NCI-H2029 (cell line): ENCODE results near the gene PHAX.
"Not testable (repeated sequence)": the region's sequence is repeated elsewhere in the genome, so short reads cannot be mapped to it uniquely, and the experiment has no call there.

Source experiments
- DNase-seq: peaks from one replicate; lab custom pipeline; 2025; lab: John Stamatoyannopoulos, UW

The PHAX gene

DNA sequence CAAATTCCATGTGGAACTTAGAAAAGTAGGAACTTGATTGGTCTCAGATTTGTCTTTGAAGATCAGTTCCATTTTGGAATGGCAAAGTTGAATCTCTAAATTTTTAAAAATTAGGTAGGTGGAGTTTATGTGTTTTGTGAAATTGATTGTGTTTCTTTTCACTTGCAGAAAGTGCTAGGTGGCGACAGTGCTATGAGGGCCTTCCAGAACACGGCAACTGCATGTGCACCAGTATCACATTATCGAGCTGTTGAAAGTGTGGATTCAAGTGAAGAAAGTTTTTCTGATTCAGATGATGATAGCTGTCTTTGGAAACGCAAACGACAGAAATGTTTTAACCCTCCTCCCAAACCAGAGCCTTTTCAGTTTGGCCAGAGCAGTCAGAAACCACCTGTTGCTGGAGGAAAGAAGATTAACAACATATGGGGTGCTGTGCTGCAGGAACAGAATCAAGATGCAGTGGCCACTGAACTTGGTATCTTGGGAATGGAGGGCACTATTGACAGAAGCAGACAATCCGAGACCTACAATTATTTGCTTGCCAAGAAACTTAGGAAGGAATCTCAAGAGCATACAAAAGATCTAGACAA is 2.8 kb downstream of the PHAX start:
- DNase-seq: no peak

DNA sequence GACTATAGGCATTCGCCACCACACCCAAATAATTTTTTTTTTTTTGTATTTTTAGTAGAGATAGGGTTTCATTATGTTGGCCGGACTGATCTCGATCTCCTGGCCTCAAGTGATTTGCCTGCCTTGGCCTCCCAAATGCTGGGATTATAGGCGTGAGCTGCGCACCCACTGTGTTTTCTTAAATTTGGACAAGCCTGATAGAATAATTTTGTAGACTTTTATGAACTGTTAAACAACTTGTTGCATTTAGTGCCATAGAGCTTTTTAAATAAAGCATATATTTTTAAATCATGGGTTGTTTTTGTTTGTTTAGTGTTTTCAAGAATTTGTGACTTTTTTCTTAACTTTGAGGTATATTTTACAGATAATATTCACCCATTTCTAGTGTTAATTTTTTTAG is 4.8 kb downstream of the PHAX start:
- DNase-seq: no peak

DNA sequence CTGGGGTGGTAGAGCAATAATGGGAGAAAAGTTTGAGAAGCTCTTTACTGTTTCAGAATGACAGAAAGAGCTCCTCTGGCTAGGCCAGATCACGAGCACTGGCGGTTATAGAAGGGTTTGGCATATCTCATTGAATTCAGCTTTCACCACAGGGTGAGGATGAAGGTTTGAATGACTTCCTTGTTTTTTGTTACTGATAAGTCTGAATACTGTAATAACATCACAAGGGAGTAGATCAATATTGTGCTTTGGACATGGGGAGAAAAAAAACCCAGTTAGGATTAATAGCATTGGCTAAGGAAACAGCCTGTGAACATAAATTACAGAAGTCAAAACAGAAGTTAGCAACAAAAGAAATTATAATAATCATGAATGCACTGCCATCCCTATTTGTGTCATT is 9.4 kb downstream of the PHAX start:
- DNase-seq: no peak

DNA sequence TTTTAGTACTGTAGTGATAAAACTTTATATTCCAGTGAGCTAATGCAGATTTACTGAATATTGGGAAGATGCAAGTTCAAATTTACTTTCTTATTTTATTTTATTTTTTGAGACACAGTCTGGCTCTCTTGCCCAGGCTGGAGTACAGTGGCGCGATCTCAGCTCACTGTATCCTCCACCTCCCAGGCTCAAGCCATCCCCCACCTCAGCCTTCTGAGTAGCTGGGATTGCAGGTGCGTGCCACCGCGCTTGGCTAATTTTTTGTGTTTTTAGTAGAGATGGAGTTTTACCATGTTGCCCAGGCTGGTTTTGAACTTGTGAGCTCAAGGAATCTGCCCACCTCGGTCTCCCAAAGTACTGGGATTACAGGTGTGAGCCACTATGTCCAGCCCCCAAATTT is 9.9 kb downstream of the PHAX start:
- DNase-seq: no peak

DNA sequence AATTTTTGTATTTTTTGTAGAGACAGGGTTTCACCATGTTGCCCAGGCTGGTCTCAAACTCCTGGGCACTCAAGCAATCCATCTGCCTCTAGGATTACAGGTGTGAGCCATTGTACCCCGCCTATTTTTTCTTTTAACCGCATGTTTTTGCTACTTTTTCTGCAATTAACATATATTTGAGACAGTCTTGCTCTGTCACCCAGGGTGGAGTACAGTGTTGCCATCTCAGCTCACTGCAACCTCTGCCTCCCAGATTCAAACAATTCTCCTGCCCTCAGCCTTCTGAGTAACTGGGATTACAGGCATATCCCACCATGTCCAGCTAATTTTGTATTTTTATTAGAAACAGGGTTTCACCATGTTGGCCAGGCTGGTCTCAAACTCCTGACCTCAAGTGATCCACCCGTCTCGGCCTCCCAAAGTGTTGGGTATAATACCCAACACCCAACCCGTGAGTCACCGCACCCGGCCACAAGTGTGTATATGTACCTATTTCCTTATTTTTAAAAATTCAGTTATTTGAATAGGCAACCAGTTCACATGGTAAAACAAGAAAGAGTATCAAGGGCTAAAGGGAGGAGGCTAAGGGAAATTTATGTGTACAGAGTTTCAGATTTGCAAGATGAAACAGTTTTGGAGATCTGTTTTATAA is 13.3 kb downstream of the PHAX start:
- no peak for DNase-seq

DNA sequence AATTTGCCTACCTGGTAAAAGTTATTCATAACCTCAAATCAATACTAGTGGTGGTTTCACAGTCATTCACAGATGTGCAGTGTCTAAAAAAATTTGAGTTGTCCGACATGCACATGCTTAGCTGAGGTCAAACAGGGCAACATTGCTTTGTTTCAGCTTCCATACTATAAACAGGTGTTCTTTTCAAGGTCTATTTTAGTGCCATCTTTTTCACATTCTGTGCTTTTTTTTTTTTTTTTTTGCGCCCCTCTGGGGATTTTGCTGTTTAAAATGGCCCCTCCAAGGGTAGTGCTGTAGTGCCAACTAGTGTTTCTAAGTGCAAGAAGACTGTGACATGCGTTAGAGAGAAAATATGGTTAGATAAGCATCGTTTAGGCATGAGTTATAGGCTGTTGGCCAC is 14.5 kb downstream of the PHAX start:
- DNase-seq: no peak

DNA sequence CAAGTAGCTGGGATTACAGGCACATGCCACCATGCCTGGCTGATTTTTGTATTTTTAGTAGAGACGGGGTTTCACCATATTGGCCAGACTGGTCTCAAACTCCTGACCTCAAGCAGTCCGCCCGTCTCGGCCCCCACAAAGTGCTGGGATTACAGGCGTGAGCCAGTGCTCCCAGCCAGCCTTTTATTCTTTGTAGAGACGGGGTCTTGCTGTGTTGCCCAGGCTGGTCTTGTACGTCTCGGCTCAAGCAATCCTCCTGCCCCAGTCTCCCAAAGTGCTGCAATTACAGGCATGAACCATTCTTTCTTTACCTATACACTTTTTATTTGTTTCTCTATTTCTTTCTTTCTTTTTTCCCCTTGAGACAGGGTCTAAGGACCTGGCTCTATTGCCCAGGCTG is 16.9 kb downstream of the PHAX start:
- not testable (repeated sequence) for DNase-seq

DNA sequence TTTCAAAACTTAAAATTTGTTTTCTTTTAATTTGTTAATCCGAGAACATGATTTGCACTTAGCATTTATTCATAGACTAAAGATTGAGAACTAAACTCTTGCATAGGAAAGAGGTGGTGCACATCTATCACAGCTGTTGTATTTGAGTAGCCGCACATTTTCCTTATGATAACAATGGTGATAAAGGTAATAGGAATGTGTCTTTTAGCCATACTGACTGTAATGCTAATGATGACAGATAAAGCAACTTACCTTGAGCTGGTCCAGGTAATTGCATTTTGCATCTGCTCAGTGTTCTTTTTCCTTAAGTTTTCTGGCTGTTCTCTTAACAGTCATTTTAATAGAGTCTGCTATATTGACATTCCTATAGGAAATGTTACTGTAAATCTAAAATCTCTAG is 19.0 kb downstream of the PHAX start:
- DNase-seq: no peak

DNA sequence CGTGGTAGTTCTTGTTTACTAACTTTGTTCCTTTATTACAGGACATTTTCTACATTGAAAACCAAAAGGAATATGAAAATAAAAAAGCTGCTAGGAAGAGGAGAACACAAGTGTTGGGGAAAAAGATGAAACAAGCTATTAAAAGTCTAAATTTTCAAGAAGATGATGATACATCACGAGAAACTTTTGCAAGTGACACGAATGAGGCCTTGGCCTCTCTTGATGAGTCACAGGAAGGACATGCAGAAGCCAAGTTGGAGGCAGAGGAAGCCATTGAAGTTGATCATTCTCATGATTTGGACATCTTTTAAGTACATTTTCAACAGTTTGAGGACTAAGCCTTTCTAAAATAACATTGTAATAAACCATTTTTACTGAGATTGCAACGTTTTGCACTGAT is 23.8 kb downstream of the PHAX start:
- no peak for DNase-seq

DNA sequence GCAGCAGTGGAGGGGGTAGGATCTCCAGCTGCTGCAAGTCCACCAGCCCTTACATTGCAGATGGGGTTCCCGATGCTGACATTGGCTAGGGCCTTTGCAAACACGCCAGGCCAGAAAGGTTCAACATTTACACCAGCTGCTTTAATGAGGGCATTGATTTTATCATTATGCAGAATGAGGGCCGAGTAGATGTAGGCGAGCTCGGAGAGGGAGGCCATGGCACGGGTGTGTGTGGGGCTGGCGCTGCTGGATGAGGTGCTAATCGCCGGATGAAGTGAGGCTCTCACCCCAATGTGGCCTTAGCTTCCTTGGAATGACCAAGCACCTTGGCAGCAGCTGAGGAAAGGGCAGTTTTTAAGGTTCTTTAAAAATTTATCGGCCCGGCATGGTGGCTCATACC is 27.4 kb downstream of the PHAX start:
- no peak for DNase-seq

DNA sequence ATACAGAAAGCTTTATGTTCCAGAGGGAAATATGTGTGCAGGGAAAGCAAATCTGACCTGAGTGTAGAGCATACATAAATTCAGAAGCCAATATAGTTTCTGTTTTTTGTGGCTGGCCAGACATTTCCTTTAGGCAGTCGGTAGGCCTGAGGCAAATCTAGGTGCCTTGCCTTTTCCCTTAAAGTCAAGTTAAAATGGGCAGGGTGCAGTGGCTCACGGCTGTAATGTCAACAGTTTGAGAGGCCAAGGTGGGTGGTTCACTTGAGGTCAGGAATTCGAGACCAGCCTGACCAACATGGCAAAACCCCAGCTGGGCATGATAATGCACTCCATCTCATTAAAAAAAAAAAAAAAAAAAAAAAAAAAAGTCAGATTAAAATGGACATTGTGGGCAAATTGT is 31.2 kb downstream of the PHAX start:
- no peak for DNase-seq

DNA sequence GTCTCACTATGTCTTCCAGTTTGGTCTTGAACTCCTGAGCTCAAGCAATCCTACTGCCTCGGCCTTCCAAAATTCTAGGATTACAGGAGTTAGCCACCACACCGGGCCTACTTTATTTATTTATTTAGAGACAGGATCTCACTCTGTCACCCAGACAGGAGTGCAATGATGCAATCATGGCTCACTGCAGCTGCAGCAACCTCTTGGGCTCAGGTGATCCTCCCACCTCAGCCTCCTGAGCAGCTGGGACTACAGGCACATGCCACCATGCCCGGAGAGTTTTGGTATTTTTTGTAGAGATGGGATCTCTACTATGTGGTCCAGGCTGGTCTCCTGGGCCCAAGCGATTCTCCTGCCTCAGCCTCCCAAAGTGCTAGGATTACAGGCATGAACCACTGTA is 32.8 kb downstream of the PHAX start:
- DNase-seq: no peak

DNA sequence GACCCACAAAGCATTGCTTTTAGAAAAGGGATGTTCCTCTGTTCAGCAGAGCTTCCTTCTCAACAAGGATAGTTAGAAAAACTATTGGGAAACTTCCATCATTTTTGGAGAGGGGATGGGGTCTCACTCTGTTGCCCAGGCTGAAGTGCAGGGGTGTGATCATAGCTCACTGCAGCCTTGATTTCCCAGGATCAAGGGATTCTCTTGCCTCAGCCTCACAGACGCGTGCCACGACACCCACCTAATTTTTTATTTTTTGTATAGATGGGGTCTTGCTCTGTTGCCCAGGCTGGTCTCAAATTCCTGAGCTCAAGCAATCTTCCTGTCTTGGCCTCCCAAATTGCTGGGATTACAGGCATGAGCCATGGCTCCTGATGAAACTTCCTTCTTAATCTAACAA is 34.8 kb downstream of the PHAX start:
- DNase-seq: no peak

DNA sequence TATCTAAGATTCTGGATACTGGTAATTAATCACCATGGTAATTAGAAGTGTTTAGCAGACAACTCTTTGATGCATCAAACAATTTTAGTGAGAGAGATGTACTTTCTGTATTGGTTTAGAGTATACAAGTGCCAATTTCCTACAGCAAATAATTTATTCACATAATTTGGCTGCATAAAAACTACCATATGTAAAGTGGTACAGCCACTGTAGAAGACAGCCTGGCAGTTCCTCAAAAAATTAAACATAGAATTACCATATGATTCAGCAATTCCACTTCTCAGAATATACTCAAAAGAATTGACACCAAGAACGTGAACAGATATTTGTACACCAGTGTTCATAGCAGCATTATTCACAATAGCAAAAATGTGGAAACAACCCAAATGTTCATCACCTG is 36.2 kb downstream of the PHAX start:
- no peak for DNase-seq

DNA sequence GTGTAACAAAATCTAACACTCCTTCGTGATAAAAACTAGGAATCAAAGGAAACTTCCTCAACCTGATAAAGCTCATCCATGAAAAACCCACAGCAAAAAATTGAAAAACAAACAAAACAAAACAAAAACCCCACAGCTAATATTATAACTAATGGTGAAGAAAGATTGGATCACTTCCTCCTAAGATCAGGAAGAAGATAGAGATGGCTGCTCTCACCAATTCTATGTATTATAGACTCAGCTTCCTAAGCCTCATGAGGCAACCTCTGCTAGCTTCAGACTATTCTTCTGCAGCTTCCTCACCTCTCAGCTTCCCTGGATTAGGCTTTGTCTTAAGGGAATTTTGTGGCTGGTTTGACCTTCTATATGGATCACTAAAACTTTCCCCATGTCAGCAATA is 40.1 kb downstream of the PHAX start:
- no peak for DNase-seq

DNA sequence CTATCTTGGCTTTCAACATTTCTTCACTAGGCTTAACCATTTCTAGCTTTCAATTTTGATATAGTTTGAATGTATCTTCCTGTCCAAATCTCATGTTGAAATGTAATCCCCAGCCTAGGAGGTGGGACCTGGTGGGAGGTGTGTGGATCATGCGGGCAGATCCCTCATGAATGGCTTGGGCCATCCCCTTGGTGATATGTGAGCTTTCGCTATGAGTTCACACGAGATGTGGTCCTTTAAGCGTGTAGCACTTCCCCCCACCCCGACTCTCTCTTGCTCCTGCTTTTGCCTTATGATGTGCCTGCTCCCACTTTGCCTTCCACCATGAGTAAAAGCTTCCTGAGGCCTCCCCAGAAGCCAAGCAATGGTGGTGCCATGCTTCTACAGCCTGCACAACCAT is 40.6 kb downstream of the PHAX start:
- DNase-seq: no peak

DNA sequence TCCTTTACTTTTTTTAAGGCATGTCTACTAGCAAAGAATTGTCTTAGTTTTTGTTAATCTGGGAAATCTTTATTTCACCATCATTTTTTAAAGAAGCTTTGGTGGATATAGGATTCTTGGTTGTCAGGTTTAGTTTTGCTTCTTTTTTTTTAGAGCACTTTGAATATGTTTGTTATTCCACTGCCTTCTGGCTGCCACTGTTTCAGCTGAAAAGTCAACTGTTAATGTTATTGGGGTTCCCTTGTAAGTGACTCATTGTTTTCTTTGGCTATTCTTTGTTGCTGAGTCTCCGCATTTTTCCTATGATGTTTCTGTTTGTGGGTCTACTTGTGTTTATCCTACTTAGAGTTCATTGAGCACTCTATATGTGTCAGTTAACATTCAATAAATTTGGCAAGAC is 44.4 kb downstream of the PHAX start:
- no peak for DNase-seq

DNA sequence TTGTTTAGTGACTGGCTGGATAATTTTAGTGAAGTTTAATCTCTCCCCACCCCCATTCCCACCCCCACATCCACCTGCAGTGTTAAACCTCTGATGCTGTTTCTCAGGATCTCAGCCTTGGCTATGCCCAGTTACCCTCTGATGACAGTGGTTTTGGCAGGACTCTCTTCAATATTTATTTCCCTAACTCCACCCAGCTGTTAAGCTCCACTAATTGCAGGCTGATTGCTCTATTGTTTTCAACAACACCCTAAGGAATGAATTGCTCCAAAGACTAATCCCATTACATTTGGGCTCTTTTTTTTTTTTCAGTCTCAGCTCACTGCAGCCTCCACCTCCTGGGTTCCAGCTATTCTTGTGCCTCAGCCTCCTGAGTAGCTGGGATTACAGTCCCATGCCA is 46.3 kb downstream of the PHAX start:
- DNase-seq: no peak

DNA sequence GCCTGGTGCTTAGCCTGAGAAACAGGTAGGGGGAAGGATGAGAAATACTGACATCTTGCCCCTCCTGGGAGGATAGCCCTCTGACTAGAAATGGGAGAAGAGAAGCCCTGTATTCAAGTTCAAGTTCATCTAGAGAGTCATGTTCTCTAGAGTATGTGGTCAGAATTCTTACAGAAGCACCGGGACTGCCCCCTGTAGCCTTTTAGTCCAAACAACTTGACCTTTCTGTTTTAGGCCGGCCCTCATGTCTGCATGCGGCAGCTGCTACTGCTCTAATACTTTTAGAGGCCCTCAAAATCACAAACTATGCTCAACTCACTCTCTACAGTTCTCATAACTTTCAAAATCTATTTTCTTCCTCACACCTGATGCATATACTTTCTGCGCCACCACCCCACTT is 47.7 kb downstream of the PHAX start:
- no peak for DNase-seq

DNA sequence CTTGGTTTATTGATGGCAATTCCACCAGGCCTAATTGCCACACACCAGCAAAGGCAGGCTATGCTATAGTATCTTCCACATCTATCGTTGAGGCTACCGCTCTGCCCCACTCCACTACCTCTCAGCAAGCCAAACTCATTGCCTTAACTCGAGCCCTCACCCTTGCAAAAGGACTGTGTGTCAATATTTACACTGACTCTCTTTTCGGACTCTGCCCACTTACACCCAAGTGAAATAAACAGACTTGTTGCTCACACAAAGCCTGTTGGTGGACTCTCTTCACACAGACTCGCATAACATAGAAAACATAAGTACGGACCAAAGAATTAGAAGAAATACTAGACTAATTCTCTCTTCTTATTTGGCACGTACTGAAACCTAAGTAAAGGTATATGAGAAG is 48.3 kb downstream of the PHAX start:
- DNase-seq: peak; percentile 39

DNA sequence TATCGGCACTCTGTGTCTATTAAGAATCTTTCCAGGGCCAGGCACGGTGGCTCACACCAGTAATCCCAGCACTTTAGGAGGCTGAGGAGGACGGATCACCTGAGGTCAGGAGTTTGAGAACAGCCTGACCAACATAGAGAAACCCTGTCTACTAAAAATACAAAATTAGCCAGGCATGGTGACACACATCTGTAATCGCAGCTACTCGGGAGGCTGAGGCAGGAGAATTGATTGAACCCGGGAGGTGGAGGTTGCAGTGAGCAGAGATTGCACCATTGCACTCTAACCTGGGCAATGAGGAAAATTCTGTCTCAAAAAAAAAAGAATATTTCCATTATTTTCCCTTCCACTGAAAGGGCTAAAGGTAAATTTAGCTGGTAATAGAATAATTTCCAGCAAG is 49.0 kb downstream of the PHAX start:
- DNase-seq: not testable (repeated sequence)

DNA sequence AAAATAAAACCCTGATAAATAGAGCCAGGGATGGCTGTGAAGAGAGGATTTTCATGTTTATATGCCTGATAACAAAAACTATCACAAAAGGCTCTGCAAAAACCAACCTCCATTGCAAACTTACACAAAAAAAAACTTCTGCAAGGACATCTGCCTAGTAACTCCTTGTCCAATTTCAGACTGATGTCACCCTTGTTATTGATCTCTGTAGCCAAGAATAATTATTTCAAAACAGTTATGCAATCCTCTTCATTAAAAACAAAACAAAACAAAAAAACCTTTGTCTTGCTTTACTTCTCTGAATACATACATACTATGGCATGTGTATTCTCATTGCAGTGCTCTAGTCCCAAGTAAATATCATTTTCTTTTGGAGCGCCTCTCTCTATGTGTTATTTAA is 49.7 kb downstream of the PHAX start:
- no peak for DNase-seq

DNA sequence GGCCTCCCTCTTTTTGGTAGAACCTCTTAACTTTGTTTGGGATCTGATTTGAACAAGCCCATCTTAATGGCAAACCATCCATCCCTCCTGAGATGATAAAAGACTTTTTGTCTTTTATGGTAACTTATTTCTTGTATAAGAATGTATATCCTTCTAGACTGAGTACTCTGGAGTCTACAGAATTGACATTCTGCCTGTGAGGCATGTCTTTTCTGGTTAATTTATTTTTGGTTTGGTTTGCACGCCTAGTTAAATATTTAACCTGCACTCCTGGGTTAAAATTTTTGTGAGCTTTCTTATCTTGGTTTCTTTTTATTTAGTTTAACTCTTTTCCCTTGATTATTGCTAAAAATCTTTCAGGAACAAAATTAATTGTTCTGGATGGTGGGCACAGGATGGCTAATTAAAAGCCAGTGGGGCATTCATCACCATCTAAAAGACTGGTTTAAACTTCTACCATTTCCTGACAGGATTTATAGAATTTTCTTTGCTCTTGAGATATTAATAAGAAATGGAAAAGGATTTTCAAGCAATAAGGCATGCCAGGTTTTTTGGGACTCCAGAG is 50.3 kb downstream of the PHAX start:
- DNase-seq: no peak

DNA sequence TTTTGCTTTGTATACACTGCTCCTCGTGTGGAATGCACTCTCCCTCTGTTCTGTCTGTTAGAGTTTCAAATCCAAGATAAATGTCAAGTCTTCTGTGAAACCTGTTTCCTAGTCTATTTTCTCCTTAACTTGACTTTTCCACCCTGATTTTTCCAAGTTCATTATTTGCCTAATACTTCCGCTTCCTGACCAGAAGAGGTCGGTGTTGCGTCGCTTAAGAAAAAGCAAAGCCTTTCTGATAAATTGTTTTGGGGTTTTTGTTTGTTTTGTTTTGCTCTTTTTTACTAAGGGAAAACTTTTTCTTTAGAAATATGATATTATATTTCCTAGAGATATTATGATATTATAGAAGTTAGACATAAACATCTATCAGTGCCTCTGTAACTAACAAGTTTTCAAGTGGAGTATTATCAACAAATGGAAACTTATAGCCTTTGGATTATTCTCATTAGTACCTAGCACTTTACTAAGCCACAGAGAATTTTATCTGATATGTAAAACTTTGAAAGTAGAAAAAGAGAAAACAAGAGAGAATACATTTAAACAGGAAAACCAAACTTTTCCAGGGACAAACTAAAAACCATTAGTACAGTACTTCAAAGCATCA is 55.8 kb downstream of the PHAX start:
- DNase-seq: peak; percentile 10
